ENCODE measurements around the gene PCBD2.
A peak's percentile ranks its signal among the peaks of the same experiment; 100 is the strongest.

PCBD2 gene

DNA sequence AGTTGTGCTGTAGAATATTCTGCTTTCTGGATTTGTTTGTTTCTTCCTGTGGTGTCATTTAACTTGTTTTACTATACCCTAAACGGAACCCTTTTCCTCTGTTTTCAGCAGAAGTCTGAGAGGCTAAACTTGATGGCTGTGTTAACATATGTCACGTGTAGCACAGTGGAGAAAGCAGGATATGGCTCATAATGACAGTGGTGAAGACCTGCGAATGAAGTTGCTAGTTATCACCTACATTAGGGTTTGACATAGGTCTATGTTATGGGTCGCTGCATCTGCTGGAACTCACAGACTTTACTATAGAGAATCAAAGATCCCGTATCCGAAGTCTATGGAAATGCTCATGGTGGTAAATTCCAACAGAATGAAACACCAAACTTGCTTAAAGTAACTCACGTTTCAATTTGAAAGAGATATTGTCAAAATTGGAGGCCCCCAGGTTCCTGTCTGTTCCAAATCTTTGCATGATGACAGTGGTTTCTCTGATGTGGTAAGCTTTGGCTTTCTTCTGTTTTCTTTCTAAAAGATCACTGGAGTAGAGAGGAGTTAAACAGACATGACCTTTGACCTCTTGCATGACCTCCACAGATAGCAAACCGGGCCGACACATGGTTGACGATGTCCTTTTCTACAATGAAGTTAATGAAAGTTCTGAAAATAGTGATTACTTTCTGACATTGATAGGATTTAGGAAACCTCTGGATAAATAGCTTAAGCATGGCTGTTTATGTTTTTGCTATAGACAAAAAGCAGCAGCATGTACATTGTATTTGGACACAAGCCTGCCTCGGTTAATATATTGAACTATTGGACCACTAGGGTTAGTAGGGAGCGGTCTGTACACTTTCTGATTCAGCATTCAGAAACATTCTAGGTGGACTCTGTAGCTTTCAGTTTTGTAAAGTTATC is 59.7 kb downstream of the PCBD2 start:
- H3K4me3 ChIP-seq (ENCODE audit: low read depth, low read length): no peak overlapping the region
- DNase-seq (ENCODE audit: low read depth): no peak
- TF ChIP-seq, protein P1, sequence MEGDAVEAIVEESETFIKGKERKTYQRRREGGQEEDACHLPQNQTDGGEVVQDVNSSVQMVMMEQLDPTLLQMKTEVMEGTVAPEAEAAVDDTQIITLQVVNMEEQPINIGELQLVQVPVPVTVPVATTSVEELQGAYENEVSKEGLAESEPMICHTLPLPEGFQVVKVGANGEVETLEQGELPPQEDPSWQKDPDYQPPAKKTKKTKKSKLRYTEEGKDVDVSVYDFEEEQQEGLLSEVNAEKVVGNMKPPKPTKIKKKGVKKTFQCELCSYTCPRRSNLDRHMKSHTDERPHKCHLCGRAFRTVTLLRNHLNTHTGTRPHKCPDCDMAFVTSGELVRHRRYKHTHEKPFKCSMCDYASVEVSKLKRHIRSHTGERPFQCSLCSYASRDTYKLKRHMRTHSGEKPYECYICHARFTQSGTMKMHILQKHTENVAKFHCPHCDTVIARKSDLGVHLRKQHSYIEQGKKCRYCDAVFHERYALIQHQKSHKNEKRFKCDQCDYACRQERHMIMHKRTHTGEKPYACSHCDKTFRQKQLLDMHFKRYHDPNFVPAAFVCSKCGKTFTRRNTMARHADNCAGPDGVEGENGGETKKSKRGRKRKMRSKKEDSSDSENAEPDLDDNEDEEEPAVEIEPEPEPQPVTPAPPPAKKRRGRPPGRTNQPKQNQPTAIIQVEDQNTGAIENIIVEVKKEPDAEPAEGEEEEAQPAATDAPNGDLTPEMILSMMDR (conservative IDR thresholded peaks at IDR 0.05; ENCODE audit: low read depth, low read length): no peak

DNA sequence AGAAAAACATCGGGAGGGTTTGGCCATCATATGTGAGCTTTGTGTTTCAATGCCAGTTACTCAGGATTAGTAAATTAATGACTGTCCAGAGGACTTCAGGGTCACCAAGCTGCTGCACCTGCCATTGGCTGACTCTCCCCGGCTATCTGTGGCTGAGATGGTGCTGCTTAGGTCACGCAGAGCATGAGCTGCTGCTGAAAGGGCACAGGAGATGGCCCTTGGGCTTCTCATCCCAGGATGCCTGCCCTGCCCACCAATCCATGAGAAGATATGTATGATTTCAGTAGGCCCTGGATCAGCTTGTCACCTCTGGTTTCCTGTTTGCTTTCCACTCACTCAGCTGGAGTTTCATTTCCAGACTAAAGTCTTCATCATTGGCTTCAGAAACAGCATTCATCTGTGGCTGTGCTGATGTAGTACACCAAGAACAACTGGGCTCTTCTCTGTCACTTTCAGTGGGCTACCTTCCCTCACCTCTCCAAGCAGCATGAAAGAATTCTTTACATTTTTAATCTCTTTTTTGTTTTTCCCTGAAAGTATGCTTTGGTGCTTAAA is 60.4 kb downstream of the PCBD2 start:
- TF ChIP-seq, protein P1 (conservative IDR thresholded peaks at IDR 0.05; ENCODE audit: low read depth, low read length): no peak
- DNase-seq (ENCODE audit: low read depth): peak; percentile 8
- no peak overlapping the region for H3K4me3 ChIP-seq (ENCODE audit: low read depth, low read length)

DNA sequence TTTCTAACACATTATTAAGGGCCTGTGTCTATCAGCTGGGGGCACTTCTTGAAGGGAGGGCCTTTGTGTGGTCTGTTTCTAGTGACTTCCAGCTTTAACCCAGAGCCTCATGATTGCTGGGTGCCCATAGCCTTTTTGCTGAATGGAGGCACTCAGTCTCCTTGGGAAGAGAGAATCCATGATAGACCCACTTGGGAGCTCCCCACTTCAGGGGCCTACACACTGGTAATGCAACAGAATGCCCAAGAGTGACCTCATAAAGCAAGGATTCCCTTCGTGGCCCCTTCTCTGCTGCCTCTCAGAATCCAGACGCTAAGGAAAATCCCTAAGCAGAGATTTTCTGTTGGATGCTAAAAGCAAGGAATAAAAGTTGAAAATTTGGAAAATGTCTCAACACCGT is 62.7 kb downstream of the PCBD2 start, which contains the start of gene CATSPER3:
TSS of gene CATSPER3 (plus strand) at position 301 of the 400 bp plus-strand sequence. CDS start at position 386, 85 bp downstream.
- TF ChIP-seq, protein P1 (conservative IDR thresholded peaks at IDR 0.05; ENCODE audit: low read depth, low read length): no peak
- no peak for DNase-seq (ENCODE audit: low read depth)
- H3K4me3 ChIP-seq (ENCODE audit: low read depth, low read length): no peak within 1 kb of the TSS

DNA sequence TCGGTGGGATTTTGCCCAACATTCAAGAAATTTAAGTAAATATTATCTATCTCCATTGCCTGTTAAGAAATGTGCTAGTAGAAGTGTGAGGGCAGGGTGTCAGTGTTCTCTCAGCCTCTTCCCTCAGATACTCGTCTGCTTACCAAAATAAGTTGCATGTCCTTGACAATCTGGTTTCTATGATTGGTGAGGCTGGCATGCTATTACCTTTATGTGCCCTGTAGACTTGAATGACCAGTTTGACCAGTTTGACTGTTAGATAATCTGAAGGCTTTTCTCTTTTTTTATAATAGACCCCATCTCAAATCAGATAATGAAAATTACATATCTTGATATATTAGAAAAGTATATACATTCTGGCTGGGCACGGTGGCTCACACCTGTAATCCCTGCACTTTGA is 63.1 kb downstream of the PCBD2 start:
- no peak for DNase-seq (ENCODE audit: low read depth)
- TF ChIP-seq, protein P1 (conservative IDR thresholded peaks at IDR 0.05; ENCODE audit: low read depth, low read length): no peak

DNA sequence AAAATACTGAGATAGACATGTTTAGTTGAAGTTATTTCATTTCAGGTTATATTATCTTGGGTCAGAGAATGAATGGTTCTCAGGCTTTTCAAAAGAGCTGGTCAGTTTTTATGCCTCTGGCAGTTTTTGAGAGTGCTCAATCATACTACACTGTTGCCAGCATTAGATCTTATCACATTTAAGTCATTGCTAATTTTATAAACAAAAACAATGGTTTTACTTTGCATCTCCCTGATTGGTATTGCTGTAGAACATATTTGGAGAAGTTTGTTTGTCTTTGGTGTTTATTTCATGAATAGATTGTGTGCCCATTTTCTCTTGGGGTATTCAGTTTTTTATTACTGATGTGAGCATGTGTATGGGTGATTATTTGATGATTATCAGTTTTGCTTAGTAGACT is 64.2 kb downstream of the PCBD2 start:
- TF ChIP-seq, protein P1 (conservative IDR thresholded peaks at IDR 0.05; ENCODE audit: low read depth, low read length): no peak
- no peak for DNase-seq (ENCODE audit: low read depth)
- no peak overlapping the region for H3K4me3 ChIP-seq (ENCODE audit: low read depth, low read length)

More for the DNA sequence above, 63.1 kb downstream of the PCBD2 start:
- H3K4me3 ChIP-seq (ENCODE audit: low read depth, low read length): no peak overlapping the region

DNA sequence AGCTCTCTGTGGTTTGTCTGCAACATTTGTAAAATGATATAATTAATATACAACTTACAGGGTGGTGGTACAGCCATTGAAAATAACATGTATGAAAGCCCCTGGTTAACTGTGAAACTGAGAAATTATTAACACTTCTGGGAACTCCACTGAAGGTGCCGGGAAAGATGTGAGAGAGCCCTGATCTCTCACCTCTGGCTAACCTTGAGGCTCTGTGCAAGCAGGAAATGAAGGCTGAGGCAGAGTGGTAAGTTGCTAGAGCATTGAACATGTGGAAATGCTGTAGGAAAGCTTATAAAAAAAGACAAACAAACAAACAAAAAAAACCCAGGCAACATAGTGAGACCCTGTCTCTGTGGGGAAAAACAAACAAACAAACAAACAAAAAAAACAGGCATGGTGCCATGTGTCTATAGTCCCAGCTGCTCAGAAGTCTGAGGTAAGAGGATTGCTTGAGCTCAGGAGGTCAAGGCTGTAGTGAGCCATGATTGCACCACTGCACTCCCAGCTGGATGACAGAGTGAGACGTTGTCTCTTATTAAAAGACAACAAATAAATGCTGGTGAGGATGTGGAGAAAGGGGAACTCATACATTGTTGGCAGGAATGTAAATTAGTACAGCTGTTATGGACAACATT is 70.3 kb downstream of the PCBD2 start:
- TF ChIP-seq, protein P1 (conservative IDR thresholded peaks at IDR 0.05; ENCODE audit: low read depth, low read length): no peak
- no peak overlapping the region for H3K4me3 ChIP-seq (ENCODE audit: low read depth, low read length)
- DNase-seq (ENCODE audit: low read depth): peak; percentile 77
